ENCODE measurements around the gene FLYWCH2. TPM values are rescaled to one million over a fixed set of nuclear protein-coding genes. Genes with fewer than 3 reads are reported as not detected.

The FLYWCH2 gene
- total and polyA plus RNA-seq, 2 experiments from 2014 or later: 30.9 to 45.0 TPM

- Histone ChIP-seq H3K4me2 (no peak overlapping the region), H2AFZ (no peak overlapping the region)
Measured at GRCh38 chr16:2859686-2860265, 23.2 kb upstream of the FLYWCH2 start.

More at GRCh38 chr16:2859686-2860265, 23.2 kb upstream of the FLYWCH2 start:
- H3K4me1 Mint-ChIP-seq: peaks cover 3% of the 10 kb centered on the region
- H3K9me3 Mint-ChIP-seq: peaks cover 14% of the 10 kb centered on the region
- Histone ChIP-seq H4K20me1 (replicated peaks; ENCODE audit: insufficient read depth) (no peaks in the 10 kb centered on the region), H3K4me1 (ENCODE audit: insufficient read depth) (peaks cover 3% of the 10 kb centered on the region; the same call in 1 of the 2 replicates), H3K4me3 (no peak overlapping the region), H3K79me2 (replicated peaks; ENCODE audit: insufficient read depth) (no peaks in the 10 kb centered on the region), H3K27ac (ENCODE audit: low read depth) (no peak overlapping the region), H3K36me3 (ENCODE audit: insufficient read depth) (no peaks in the 10 kb centered on the region), H3K27me3 (ENCODE audit: insufficient read depth) (peaks cover 28% of the 10 kb centered on the region), H3K9me2 (ENCODE audit: insufficient read depth) (no peaks in the 10 kb centered on the region), H3F3A (replicated peaks; ENCODE audit: low read depth) (no peaks in the 10 kb centered on the region)
- TF ChIP-seq, protein P1, sequence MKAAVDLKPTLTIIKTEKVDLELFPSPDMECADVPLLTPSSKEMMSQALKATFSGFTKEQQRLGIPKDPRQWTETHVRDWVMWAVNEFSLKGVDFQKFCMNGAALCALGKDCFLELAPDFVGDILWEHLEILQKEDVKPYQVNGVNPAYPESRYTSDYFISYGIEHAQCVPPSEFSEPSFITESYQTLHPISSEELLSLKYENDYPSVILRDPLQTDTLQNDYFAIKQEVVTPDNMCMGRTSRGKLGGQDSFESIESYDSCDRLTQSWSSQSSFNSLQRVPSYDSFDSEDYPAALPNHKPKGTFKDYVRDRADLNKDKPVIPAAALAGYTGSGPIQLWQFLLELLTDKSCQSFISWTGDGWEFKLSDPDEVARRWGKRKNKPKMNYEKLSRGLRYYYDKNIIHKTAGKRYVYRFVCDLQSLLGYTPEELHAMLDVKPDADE (IDR thresholded peaks at IDR 0.05): no peak
- TF ChIP-seq CREB1 (CRISPR knock-in tag; IDR thresholded peaks at IDR 0.05; ENCODE audit: low read depth) (no peak), STAT1 (IDR thresholded peaks at IDR 0.05; ENCODE audit: unreplicated experiment) (no peak), REST (IDR thresholded peaks at IDR 0.05; ENCODE audit: unreplicated experiment) (no peak), JUNB (IDR thresholded peaks at IDR 0.05; ENCODE audit: unreplicated experiment) (no peak), ZNF331 (CRISPR knock-in tag; IDR thresholded peaks at IDR 0.05; ENCODE audit: low read depth) (no peak), EZH2phosphoT487 (IDR thresholded peaks at IDR 0.05; ENCODE audit: unreplicated experiment) (no peak), NANOG (IDR thresholded peaks at IDR 0.05; ENCODE audit: borderline replicate concordance) (no peak), ZNF114 (CRISPR knock-in tag; IDR thresholded peaks at IDR 0.05) (no peak), EZH2 (IDR thresholded peaks at IDR 0.05; ENCODE audit: low read depth, unreplicated experiment) (no peak), POLR2AphosphoS5 (IDR thresholded peaks at IDR 0.05; ENCODE audit: low read depth) (no peak)
- TF ChIP-seq, protein P2, sequence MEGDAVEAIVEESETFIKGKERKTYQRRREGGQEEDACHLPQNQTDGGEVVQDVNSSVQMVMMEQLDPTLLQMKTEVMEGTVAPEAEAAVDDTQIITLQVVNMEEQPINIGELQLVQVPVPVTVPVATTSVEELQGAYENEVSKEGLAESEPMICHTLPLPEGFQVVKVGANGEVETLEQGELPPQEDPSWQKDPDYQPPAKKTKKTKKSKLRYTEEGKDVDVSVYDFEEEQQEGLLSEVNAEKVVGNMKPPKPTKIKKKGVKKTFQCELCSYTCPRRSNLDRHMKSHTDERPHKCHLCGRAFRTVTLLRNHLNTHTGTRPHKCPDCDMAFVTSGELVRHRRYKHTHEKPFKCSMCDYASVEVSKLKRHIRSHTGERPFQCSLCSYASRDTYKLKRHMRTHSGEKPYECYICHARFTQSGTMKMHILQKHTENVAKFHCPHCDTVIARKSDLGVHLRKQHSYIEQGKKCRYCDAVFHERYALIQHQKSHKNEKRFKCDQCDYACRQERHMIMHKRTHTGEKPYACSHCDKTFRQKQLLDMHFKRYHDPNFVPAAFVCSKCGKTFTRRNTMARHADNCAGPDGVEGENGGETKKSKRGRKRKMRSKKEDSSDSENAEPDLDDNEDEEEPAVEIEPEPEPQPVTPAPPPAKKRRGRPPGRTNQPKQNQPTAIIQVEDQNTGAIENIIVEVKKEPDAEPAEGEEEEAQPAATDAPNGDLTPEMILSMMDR (conservative IDR thresholded peaks at IDR 0.05; ENCODE audit: low read depth in 2 of 2): no peak
- TF ChIP-seq, protein P3, sequence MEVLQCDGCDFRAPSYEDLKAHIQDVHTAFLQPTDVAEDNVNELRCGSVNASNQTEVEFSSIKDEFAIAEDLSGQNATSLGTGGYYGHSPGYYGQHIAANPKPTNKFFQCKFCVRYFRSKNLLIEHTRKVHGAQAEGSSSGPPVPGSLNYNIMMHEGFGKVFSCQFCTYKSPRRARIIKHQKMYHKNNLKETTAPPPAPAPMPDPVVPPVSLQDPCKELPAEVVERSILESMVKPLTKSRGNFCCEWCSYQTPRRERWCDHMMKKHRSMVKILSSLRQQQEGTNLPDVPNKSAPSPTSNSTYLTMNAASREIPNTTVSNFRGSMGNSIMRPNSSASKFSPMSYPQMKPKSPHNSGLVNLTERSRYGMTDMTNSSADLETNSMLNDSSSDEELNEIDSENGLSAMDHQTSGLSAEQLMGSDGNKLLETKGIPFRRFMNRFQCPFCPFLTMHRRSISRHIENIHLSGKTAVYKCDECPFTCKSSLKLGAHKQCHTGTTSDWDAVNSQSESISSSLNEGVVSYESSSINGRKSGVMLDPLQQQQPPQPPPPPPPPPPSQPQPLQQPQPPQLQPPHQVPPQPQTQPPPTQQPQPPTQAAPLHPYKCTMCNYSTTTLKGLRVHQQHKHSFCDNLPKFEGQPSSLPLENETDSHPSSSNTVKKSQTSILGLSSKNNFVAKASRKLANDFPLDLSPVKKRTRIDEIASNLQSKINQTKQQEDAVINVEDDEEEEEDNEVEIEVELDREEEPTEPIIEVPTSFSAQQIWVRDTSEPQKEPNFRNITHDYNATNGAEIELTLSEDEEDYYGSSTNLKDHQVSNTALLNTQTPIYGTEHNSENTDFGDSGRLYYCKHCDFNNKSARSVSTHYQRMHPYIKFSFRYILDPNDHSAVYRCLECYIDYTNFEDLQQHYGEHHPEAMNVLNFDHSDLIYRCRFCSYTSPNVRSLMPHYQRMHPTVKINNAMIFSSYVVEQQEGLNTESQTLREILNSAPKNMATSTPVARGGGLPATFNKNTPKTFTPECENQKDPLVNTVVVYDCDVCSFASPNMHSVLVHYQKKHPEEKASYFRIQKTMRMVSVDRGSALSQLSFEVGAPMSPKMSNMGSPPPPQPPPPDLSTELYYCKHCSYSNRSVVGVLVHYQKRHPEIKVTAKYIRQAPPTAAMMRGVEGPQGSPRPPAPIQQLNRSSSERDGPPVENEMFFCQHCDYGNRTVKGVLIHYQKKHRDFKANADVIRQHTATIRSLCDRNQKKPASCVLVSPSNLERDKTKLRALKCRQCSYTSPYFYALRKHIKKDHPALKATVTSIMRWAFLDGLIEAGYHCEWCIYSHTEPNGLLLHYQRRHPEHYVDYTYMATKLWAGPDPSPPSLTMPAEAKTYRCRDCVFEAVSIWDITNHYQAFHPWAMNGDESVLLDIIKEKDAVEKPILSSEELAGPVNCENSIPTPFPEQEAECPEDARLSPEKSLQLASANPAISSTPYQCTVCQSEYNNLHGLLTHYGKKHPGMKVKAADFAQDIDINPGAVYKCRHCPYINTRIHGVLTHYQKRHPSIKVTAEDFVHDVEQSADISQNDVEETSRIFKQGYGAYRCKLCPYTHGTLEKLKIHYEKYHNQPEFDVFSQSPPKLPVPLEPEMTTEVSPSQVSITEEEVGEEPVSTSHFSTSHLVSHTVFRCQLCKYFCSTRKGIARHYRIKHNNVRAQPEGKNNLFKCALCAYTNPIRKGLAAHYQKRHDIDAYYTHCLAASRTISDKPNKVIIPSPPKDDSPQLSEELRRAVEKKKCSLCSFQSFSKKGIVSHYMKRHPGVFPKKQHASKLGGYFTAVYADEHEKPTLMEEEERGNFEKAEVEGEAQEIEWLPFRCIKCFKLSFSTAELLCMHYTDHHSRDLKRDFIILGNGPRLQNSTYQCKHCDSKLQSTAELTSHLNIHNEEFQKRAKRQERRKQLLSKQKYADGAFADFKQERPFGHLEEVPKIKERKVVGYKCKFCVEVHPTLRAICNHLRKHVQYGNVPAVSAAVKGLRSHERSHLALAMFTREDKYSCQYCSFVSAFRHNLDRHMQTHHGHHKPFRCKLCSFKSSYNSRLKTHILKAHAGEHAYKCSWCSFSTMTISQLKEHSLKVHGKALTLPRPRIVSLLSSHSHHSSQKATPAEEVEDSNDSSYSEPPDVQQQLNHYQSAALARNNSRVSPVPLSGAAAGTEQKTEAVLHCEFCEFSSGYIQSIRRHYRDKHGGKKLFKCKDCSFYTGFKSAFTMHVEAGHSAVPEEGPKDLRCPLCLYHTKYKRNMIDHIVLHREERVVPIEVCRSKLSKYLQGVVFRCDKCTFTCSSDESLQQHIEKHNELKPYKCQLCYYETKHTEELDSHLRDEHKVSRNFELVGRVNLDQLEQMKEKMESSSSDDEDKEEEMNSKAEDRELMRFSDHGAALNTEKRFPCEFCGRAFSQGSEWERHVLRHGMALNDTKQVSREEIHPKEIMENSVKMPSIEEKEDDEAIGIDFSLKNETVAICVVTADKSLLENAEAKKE (CRISPR knock-in tag; IDR thresholded peaks at IDR 0.05): no peak
- no peak overlapping the region for H3K4me3 Mint-ChIP-seq
- no peak for DNase-seq (ENCODE audit: low spot score)
- ATAC-seq: no peak
- no peak overlapping the region for H3K27ac Mint-ChIP-seq
- H3K36me3 Mint-ChIP-seq (ENCODE audit: low read depth): peaks cover 4% of the 10 kb centered on the region; the same call in 2 of the 3 replicates
- peaks cover 19% of the 10 kb centered on the region for H3K27me3 Mint-ChIP-seq (ENCODE audit: insufficient read depth, low read depth, poor library complexity)
